Endothelial cell of umbilical vein (primary cell): ENCODE results near the gene DKKL1.

Experiments used
- CTCF ChIP-seq, 2 donors: IDR thresholded peaks; 1 replicate in 1 of 2; 2 replicates in 1 of 2; pipeline ENCODE4 v1.5.1; 2011; ENCODE audit warnings: low read length in 2 of 2, mild to moderate bottlenecking in 2 of 2, moderate library complexity in 2 of 2, control low read depth in 1 of 2, inconsistent platforms in 1 of 2, low read depth in 1 of 2; ENCODE audit not compliant: insufficient read depth in 1 of 2; ENCODE audit errors: extremely low read depth in 1 of 2
- EZH2 ChIP-seq: IDR thresholded peaks from 2 replicates; pipeline ENCODE4 v1.6.1; 2012; ENCODE audit warnings: borderline replicate concordance, low read depth, mild to moderate bottlenecking, moderate library complexity, low read length, inconsistent platforms; ENCODE audit not compliant: severe bottlenecking
- FOS ChIP-seq: IDR thresholded peaks from 2 replicates; pipeline ENCODE4 v1.6.1; 2011; ENCODE audit warnings: mild to moderate bottlenecking, low read length, moderate library complexity, borderline replicate concordance; ENCODE audit not compliant: insufficient read depth
- MAX ChIP-seq: IDR thresholded peaks from 2 replicates; pipeline ENCODE4 v1.6.1; 2011; ENCODE audit not compliant: insufficient read depth, insufficient read length
- MYC ChIP-seq: IDR thresholded peaks from one replicate; pipeline ENCODE4 v1.6.1; 2011; ENCODE audit warnings: mild to moderate bottlenecking, low read depth, low read length
- POLR2A ChIP-seq: IDR thresholded peaks from 2 replicates; pipeline ENCODE4 v1.6.1; 2012; ENCODE audit warnings: low read depth, mild to moderate bottlenecking, control low read depth, low read length
- POLR2AphosphoS5 ChIP-seq: IDR thresholded peaks from 2 replicates; pipeline ENCODE4 v1.6.1; 2012; ENCODE audit warnings: low read depth, mild to moderate bottlenecking, control low read depth, low read length, moderate library complexity; ENCODE audit not compliant: insufficient read depth

GRCh38 chr19:49387936-49388372, 24.3 kb downstream of the DKKL1 start, which contains the start of gene KASH5:
- TF ChIP-seq EZH2 (no peak), CTCF (IDR thresholded peaks at IDR 0.05; ENCODE audit: extremely low read depth in 1 of 2, insufficient read depth in 1 of 2, low read depth in 1 of 2, low read length in 2 of 2) (no peak), POLR2AphosphoS5 (no peak), POLR2A (no peak), MAX (no peak), MYC (no peak), FOS (no peak)
